Astrocyte of the spinal cord (primary cell): ENCODE data around the gene EFCAB13.
"Not testable (repeated sequence)": the region's sequence is repeated elsewhere in the genome, so short reads cannot be mapped to it uniquely, and the experiment has no call there.

Source experiments
- DNase-seq: peaks from one replicate; pipeline ENCODE4 v3.0.0; 2011; ENCODE audit warnings: low read depth, low spot score
- H3K4me3 ChIP-seq: 2 replicates; pipeline ENCODE4 v1.5.1; 2011; ENCODE audit warnings: low read depth, mild to moderate bottlenecking, low read length, moderate library complexity
- CTCF ChIP-seq: IDR thresholded peaks from 2 replicates; pipeline ENCODE4 v1.5.1; 2012; ENCODE audit warnings: low read depth, mild to moderate bottlenecking, low read length, inconsistent platforms
- in situ Hi-C: cut with HindIII; loops from 2 replicates; pipeline ENCODE4 v1.10.0; 2017; ENCODE audit warnings: low sequenced_read_pairs

The EFCAB13 gene

GRCh38 chr17:47404875-47405274, 81.1 kb downstream of the EFCAB13 start:
- DNase-seq, result no peak
- no peak for TF ChIP-seq CTCF
- H3K4me3 ChIP-seq, result no peak overlapping the region
- in situ Hi-C loops, result no loop called here

GRCh38 chr17:47413872-47414271, 90.1 kb downstream of the EFCAB13 start:
- TF ChIP-seq CTCF, result no peak
- DNase-seq, result no peak
- H3K4me3 ChIP-seq, result no peak overlapping the region
- in situ Hi-C loops, result no loop called here

- no peak for TF ChIP-seq CTCF
- H3K4me3 ChIP-seq, result no peak overlapping the region
- in situ Hi-C loops, result no loop called here
- no peak for DNase-seq
Observed at GRCh38 chr17:47414612-47415011, 90.9 kb downstream of the EFCAB13 start.

GRCh38 chr17:47423406-47424295, 99.9 kb downstream of the EFCAB13 start:
- peak overlapping the region; percentile 43 for H3K4me3 ChIP-seq
- no peak for DNase-seq
- no peak for TF ChIP-seq CTCF
- in situ Hi-C loops, result no loop called here

- H3K4me3 ChIP-seq, in situ Hi-C loops, DNase-seq: not testable (repeated sequence)
Observed at GRCh38 chr17:47425233-47425632, 101.5 kb downstream of the EFCAB13 start.

- H3K4me3 ChIP-seq, in situ Hi-C loops, DNase-seq: not testable (repeated sequence)
Observed at GRCh38 chr17:47425887-47426635, 102.3 kb downstream of the EFCAB13 start.

- DNase-seq, result no peak
- in situ Hi-C loops, result no loop called here
- no peak for TF ChIP-seq CTCF
- no peak overlapping the region for H3K4me3 ChIP-seq
Observed at GRCh38 chr17:47427985-47428384, 104.2 kb downstream of the EFCAB13 start.

- H3K4me3 ChIP-seq, in situ Hi-C loops, DNase-seq: not testable (repeated sequence)
Observed at GRCh38 chr17:47432240-47432639, 108.5 kb downstream of the EFCAB13 start.
